Colon (tissue), 2 donors: ENCODE data around the gene BPIFB6.

Source experiments
- FAIRE-seq: peaks from 2 replicates; lab custom pipeline; 2012; peaks lifted over from hg19 to GRCh38; lab: Jason Lieb, UNC
- donor health status: control.
- donor health status: control.

Gene BPIFB6

DNA sequence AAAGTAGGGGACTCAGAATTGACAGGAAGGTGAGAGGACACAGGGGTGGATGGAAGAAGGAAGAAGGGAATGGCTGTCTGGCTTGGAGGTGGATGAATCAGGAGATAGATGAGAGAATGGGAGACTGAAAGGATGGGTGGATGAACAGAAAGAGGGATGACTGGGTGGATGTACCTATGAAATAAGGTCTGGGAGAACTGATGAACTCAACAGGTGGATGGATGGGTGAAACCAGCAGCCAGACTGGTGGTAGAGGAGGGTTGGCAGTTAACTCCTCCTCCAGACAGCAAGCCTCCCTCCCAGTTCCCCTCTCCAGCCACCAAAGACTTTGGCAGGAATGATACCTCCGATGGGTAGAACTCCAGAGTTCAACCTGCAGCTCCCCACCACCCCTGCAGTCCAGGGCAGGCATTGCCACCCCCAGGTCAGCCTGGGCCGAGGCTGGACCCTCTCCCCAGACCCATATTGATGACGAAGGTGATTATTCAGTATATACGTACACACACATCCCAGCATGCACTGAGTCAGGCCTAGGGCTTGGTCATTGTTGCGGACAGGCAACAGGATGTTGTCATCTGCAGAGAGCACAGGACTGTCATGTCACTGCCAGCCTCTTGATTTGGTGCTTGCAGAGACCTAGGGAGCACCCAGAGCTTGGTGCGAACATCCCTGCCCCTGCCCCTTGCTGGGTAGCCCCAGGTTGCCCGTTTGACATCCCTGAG lies 29.2 kb upstream of the BPIFB6 start:
- no peak for FAIRE-seq

DNA sequence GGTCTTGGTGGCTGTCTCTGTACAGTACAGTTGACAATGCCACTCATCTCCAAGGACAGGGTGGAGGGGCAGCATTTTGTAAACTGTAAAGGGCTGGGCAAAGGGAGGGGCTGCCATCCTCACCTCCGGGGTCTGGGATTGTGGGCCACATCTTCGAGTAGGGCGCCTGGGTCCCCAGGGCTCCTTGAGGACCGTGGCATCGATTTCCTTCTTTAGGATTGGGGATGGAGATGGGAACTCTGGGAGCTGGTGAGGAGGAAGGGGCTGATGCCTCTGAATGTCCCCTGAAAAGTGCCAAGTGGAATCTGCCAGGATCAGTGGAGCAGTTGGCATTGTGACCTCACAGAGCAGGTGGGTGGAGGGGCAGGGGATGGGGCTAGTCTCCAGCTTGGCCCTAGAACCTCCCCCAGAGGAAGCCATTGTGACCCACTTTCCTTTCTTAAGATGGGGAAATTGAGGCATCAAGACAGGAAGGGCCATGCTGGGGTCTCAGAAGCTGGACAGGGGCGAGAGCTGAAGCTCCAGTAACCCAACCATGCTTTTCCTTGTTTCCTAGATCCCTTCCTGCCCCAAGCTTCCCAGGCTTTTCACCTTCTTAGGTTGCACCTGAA lies 27.2 kb upstream of the BPIFB6 start, which contains the start of gene SUN5:
SUN5 (minus strand) TSS at position 293 of the 611 bp plus-strand sequence; CDS start at position 200, 93 bp downstream.
- FAIRE-seq, result no peak

DNA sequence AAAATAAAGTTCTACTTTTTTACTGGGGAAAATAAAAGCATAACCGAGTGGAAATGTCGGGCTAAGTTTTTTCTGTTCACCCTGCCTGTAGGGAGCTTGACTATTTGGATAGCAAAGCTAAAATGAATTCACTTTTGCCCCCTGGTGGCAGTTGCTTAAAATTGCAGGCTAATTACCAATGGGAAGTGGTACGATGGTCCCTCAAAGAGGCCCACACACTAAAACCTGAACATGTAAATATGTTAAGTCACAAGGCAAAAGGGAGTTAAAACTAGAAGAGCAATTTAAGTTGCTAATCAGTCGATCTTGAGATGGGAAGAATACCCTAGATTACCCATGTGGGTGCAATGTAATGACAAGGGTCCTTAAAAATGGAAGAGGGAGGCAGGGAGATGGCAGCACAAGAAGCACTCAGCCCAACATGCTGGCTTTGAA lies 26.3 kb upstream of the BPIFB6 start:
- FAIRE-seq, result no peak

DNA sequence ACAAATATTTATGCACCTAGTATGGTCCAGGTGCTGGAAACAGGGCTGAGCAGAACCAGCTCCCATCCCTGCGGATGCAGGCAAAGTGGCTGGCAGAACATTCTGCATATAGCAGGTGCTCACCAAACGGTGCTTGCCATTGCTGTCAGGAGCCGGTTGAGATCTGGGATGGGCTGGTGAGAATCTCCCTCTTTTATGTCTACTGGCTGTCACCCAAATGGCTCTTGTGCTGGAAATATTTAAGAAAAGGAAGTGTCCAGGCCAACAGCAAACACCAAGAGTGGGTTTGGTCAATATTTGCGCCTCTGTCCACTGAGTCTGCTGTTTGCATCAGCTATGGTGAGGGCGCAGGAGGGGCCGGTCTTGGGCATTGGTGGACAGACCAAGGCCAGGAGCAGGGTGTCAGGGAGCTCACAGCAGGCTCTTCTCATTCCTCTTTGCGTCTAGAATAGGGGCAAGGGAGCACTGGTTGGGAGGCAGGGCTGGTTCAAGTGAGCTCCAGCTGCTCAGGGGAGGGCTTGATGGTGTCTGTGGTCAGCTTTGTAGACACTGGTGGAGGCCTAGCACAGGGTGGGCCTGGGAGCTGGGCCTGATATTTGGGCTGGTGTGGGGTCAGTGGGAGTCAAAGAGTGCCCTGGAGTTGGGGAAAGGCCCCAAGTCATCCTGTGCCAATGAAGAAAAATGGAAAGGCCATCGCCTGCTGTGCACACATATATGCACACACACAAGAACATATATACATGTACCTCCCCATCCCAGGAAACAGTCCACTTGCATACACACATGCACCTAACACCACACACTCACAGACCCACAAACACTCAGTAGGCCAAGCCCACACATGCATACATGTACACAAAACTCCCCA lies 25.3 kb upstream of the BPIFB6 start:
- FAIRE-seq, result no peak

DNA sequence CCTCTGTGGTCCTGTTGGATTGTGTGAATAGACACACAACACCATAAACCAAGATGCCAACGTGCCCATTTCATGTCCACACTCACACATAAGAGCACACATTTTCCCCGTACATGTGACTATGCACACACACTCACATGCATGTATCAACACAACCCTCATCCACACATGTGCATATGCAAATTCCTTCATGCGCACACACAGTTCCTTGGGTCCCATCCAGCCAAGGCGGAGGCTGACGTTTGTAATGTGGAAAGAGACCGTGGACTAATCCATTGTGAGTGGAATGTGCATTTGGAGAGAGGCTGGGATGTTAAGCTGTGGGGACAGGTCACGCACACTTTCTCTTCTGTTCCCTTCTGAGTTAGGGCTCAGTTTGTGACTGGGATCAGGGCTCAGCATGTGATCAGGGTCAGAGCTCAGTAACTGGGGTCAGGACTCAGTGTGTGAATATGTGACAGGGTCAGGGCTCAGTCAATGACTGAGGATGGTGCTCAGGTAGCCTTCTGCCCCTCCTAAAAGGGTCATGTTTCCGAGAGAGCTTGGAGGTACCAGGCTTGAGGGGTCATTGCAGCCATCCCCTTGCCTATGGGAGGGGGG lies 24.6 kb upstream of the BPIFB6 start:
- no peak for FAIRE-seq

DNA sequence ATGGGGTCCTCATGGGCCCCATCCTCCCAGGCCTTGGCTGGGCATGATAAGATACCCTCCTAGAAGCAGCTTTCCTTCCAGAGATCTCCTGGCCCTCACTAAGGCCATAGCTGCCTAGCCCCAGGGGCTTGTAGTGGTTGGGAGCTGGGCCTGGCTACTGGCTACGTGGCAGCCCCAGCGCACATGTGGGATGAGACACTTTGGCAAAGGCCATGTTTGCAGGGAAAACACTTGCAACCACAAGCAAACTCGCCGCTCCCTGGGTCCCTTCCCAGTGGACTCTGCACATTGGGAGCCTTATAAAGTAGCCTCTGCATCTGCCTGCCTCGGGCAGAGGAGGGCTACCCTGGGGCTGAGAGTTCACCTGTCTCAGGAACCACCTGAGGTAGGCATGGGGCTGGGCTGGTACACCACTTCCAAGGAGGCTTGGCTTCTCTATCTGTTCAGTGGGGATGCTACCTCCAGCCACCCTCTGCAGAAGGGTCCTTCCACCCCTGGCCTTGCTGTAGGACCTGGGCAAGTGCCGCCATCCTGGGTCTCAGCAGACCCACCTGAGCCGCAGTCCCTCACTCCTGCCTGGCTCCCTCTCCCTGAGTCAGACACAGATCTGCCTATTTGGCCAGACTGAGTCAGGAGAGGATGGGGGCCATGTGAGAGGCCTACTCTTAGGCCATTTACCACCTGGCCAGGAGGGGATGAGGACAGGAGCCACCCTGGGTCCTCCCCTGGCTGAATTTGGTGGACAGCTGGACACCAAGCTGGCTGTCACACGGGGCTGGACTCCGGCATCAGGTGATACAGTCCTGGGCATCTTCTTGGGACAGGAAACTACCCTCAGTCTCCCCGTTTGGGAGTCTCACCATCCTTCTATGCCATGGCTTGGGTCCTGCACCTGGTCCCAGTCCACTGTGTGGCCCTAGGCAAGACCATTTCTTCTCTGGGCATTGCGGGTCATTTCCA lies 23.8 kb upstream of the BPIFB6 start, which contains the start of gene BPIFB2:
BPIFB2 (plus strand) TSS at position 329 of the 960 bp plus-strand sequence. CDS start 871 bp downstream, outside the sequence.
- FAIRE-seq, result no peak

DNA sequence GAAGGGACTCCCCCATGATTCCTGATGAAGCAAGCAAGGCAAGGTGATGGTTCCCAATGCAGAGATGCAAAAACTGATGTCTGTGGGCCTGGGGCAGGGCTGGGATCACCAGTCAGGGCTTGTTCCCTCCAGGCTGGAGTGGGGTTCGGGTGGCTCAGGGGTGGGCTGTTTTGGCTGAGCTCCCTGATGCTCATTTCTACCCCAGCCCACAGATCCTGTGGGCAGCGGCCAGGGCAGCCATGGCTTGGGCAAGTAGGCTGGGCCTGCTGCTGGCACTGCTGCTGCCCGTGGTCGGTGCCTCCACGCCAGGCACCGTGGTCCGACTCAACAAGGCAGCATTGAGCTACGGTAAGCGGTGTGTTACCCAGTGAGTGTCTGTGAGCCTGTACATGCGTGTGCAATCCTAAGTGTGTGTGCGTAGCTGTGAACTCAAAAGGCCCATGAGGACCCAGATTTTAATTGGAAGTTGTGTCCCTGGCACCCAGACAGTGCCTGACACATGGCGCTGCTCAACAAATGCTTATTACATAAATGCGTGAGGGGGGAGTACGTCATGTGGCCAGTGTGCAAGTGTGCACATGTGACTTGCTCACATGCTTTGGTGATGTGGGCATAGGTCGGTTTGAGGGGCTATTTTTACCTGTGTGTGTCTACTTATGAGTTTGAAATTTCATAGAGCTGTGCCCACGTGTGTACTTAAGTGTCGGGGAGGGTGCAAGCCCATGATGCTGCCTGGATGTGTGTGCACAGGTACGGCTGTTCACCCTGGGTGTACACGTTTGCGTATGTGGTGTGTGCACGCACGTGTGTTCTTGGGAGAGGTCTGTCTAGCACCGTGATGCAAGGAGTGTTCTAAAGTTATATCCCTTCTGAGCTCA lies 22.9 kb upstream of the BPIFB6 start:
- no peak for FAIRE-seq

DNA sequence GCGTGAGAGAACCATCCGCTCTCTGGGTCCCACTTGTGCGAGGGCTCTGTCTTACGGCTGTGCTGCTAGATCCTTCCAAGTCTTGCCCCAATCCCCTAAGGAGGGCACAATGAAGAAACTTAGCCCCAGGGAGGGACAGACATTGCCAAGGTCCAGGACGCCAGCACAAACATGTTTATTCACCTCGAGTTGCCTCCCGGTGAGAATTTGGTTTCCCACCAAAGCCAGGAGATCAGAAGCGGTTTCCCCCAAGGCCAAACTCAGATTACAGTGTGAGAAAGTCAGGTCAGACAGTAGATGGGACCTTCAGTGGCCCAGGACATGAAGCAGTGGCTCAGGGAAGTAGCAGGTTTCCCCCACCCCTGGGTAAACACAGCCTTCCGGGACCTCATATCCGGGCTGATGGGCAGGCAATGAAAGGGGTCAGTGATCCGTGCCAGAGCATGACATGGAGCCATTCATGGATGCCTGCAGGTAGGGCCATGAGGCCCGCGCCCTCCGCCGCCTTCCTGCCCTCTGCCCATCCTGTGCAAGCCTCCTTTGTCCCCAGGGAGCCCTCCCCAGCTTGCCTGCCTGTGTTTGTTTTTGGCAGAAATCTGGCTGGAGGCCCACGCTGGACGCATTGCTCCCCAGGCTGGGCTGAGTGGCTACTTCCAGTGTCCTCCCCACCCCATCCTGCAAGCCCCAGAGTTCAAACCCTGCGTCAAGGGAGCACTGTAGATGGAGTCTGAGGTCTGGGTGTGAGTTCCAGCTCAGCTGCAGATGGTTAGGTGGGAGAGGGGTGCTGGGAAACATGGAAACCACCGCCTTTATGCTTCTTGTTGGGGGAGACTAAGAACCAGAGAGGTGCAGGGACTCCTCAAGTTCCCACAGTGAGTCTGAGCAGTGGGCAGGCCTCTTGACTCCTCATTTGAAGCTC lies 22.0 kb upstream of the BPIFB6 start:
- no peak for FAIRE-seq

DNA sequence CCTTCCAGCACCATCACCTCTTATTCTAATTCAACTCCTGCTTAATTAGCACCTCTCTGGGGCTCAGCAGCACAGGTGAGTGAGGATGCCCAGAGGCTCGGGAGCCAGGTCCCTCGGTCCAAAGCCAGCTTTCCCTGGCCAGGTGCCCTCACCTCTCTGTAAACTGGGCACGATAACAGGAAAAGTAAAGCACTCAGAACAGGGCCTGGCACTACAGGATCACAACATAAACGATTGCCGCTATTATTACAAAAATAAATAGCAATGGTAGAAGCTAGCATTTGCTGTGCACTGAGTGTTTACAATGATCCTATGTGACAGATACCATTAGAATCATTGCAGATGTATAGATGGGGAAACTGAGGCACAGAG lies 21.3 kb upstream of the BPIFB6 start:
- no peak for FAIRE-seq

DNA sequence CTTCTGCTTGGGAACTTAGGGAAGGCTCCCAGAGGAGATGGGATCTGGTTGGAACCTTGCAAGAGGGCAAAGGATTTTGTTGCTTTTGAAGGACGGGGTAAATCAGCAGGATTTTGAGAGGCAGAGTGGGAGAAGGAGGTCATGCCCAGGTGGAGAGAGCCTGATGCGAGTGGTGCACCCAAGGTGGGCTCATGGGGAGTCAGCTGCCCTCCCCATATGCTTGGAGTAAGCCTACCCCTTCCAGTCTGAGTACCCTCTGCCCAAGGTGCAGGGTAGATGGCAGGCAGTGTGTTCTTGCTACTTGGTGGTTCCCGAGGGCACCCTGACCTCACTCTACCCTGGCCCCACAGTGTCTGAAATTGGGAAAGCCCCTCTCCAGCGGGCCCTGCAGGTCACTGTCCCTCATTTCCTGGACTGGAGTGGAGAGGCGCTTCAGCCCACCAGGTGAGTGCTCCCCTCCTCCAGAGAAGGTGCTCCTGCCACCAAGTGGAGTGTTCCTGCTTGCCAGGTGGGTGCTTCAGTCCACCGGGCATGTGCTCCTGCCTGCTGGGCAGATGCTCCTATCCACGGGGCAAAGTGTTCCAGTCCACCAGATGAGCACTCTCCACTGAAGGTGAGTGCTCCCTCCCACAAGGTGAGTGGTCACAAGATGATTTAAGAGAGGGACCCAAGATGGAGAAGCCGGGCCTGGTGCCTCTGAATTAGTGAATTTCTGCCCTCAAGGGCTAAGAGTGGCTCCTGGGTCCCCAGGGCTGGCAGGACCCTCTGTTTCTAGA lies 20.6 kb upstream of the BPIFB6 start:
- FAIRE-seq, result no peak

DNA sequence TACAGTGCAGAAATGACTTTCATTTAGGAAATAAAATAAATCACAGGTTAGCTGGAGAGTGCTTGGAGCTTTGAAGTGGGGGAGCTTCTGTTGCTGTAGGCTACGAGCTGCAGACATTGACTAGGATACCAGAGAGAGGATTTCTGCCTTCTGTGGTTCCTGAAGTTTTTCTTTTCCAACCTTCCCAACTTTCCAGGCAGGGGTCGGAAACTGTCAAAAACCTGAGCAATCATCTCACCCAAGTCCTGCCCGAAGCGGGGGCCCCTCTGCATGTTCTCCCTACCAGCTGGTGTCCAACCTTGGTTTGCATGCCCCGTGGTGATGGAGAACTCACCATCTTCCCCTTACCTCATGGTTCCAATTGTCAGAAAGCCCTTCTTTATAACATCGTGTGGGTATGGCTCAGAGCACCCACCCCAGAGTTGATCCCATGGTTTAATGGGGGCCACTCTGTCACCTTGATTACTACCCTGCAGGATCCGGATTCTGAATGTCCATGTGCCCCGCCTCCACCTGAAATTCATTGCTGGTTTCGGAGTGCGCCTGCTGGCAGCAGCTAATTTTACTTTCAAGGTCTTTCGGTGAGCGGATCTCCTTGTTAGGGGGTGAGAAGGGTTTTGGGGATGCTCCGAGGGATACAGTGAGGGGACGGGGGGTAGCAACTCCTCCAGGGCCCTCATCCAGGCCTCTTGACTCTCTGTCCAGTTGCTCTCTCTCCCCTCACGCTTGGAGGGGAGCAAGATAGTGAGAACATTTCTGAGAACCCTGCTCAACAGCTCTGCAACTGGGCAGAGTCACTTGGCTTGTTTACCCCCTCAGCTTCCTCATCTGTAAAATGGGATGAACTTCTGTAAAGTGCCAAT lies 18.9 kb upstream of the BPIFB6 start:
- no peak for FAIRE-seq

DNA sequence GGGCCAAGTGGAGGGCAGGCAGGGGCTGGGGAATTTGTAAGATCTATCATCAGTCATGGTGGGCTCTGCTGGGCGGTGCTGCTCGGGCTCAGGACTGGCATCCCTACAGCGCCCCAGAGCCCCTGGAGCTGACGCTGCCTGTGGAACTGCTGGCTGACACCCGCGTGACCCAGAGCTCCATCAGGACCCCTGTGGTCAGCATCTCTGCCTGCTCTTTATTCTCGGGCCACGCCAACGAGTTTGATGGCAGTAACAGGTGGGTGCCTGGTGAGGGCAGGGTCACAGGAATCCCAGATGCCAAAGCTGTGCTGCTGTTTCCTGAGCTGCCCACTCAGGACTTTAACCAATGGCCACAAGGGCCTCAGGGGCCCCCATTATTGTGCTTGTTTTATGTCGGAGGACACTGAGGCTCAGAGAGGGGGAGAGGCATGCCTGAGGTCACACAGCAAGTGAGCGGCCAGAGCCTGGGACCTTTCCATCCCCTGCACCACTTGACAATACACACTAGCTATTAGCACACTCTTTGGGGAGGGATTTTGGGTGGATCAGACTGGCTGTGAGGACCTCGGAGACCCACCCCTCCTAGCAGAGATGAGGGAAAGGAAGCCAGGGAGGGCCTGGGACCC lies 17.6 kb upstream of the BPIFB6 start:
- no peak for FAIRE-seq

DNA sequence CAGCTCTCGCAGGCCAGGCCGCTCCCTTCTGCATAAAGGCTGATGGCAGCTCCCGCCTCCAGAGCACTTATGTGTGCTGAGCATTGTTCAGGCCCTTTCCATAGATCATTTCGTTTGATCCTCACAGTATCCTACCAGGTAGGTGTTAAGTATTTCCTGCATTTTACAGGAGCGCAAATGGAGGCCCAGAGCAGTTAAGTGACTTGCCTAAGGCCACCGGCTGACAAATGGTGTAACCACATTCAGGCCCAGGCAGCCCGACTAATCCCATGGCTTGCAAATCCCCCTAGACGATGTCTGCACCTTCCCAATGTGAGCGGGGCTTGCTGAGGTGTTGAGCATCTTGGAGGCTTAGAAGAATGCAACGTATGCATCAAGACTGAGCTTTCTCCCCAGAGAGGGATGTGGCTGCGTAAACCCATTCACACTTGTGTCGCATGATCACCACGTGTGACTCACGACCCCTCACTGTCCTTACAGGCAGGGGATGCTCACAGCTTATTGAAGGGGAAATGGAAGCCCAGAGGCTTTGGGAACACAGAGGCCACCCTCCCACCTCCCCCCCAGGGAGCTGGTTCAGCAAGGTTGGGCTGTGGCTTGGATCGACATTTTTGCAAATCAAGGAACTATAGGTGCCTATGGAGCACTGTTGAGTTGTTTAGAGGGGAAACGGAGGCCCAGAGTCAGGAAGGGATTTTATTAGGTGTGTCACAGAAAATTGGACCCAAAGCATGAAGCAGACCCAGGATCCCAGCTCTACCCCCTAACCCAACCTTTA lies 16.9 kb upstream of the BPIFB6 start:
- FAIRE-seq, result no peak

DNA sequence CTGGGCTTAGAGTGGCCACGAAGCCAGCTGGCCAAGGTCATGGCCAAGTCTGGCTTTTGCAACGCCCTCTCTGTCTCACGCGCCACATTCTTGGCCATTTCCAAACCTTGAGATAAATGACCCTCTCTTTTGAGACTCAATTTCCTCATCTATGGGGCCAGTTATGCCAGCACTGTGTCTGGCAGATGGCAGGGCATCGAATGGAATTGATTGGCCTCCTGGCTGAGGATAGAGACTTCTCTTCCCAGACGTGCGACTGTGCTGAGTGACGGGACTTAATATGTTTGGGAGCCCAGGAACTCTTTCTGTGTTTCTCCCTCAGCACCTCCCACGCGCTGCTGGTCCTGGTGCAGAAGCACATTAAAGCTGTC lies 16.3 kb upstream of the BPIFB6 start:
- FAIRE-seq, result no peak

DNA sequence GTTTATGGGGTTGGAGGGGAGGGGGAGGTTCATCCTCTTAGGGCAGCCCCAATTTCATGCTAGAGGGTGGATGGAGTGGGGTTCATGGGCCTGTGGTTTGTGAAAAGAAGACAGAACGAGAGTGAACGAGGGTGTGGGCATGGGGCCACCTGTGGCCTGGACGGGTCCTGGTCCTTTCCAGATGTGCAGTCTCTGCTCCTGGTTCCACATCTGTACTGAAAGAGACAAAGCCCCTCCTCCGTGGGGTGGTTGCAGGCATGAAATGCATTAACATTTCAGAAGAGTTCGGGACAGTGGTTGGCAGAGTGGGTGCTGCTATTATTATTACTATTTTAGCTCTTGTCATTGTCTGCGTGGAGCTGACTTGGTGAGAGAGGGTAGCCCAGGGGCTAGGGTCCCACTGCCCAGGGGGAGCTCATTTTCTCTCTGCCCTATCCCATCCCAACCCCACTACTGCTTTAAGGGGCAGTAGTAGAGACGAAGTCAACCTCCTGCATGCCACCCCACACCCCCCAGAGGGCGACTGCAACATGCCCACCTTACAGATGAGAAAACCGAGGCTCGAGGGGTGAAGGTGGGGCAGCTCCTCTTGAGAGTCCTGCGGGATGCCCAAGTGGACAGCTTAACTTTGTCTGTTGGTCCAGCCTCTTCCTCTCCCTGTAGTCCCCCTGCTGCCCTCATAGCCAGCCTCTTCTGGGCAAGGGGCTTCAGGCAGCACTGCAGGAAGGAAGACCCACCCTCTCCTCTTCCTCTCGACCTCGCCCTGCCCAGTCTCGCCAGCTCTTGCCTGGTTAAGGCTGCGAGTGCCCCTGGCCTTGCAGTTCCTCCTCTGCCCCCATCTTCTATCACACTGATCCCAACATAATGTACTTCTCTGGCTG lies 15.5 kb upstream of the BPIFB6 start:
- FAIRE-seq, result no peak
